Psoas muscle (tissue), 8 donors: Measurements from ENCODE around the gene DLST. TPM values are rescaled to one million over a fixed set of nuclear protein-coding genes. Genes with fewer than 3 reads are reported as not detected.

Source experiments
- ATAC-seq, 4 donors: fragments of 200-7000 bp; cut with Tn5 transposase; one replicate each; pipeline ENCODE4 v1.9.1; 2020; ENCODE audit warnings: moderate library complexity in 3 of 4, mild to moderate bottlenecking in 2 of 4
- DNase-seq, 2 donors: peaks; one replicate each; pipeline ENCODE4 v3.0.0-alpha.2; 2020
- H3K27ac ChIP-seq: fragments of 200-600 bp; one replicate; pipeline ENCODE4 v1.8.0; 2022
- H3K27me3 ChIP-seq, 3 donors: fragments of 200-600 bp in 1 of 3; one replicate each; pipeline versions ENCODE4 v1.6.1 to v1.8.0; 2013 to 2022; ENCODE audit warnings: low read length in 2 of 3, mild to moderate bottlenecking in 2 of 3, moderate library complexity in 1 of 3; ENCODE audit not compliant: insufficient read depth in 3 of 3
- H3K36me3 ChIP-seq, 2 donors: fragments of 200-600 bp in 1 of 2; one replicate each; pipeline versions ENCODE4 v1.6.1 to v1.8.0; 2013 to 2022; ENCODE audit warnings: low read depth in 1 of 2, mild to moderate bottlenecking in 1 of 2, moderate library complexity in 1 of 2; ENCODE audit not compliant: insufficient read depth in 1 of 2
- H3K4me1 ChIP-seq: fragments of 200-600 bp; one replicate; pipeline ENCODE4 v1.8.0; 2022
- H3K4me3 ChIP-seq: fragments of 200-600 bp; one replicate; pipeline ENCODE4 v1.8.0; 2022; ENCODE audit warnings: mild to moderate bottlenecking
- H3K9me3 ChIP-seq: fragments of 200-600 bp; one replicate; pipeline ENCODE4 v1.8.0; 2022
- CTCF ChIP-seq: fragments of 200-600 bp; IDR thresholded peaks from one replicate; pipeline ENCODE4 v1.8.0; 2022; ENCODE audit warnings: antibody characterized with exemption
- WGBS, 3 donors: extraction: QIAGEN DNeasy Blood & Tissue Kit; methylation state at CpG; one replicate each; pipeline versions ENCODE4 v1.1.6 to v1.1.7; 2013; 5-methylcytosine and 5-hydroxymethylcytosine counted together
- intact Hi-C, 2 donors: fragments of 100-400 bp; cut with DNase I; formaldehyde crosslinking; loops; one replicate each; pipeline versions ENCODE4 v1.11.0 to v1.14.2; 2022
- polyA plus RNA-seq, 3 donors: library from polyadenylated mRNA; stranded (reverse); fragments of 200-250 nt; gene quantifications; one replicate each; pipeline ENCODE4 v1.2.3, GENCODE V29; 2013
- total RNA-seq, 4 donors: library from RNA; stranded (reverse); fragmentation: NEBNext Ultra II Directional in 2 of 4; extraction: Animal tissue kit (Norgen Biotek cat#: 25700) in 2 of 4; gene quantifications; one replicate each; pipeline versions ENCODE4 v1.2.1 to v1.2.4, GENCODE V29; 2021 to 2023
- donor health status: healthy with polysubstance abuse.
- donor health status: DM: no; HTN: no; CAD: no; lungs with moderate emphysema.
- donor health status: Bipolar disorder and iron deficiency.
- donor health status: healthy.
- donor health status: DM: yes; HTN: yes; CAD: no.
- donor health status: DM: no; HTN: no; CAD: no.
- donor health status: DM: no; HTN: no; CAD: no.
- donor health status: DM: yes; HTN: yes; CAD: no.

DLST gene
- total and polyA plus RNA-seq, 7 donors: 97.7 to 221 (median 139) TPM

GRCh38 chr14:74952697-74953484 is 71.2 kb downstream of the DLST start:
- DNase-seq (no peak), ATAC-seq (no peak)
- Histone ChIP-seq H3K9me3 (no peaks in the 10 kb centered on the region), H3K4me3 (peak overlapping the region; percentile 66), H3K27ac (no peak overlapping the region), H3K4me1 (no peaks in the 10 kb centered on the region), H3K36me3 (no peaks in the 10 kb centered on the region), H3K27me3 (no peaks in the 10 kb centered on the region)
- intact Hi-C loops: no loop called here
- 77 to 81% (median 81%) methylated on average over 18 of the region's 18 CpGs for WGBS, 3 donors
- TF ChIP-seq CTCF: no peak

Other genes starting within 250 kb of the DLST start
- 10 to 100 TPM; 15.0 to 24.6 (median 18.7) TPM for gene AREL1, start 168.8 kb upstream of the DLST start, total RNA-seq
- gene AREL1, start 168.8 kb upstream of the DLST start, polyA plus RNA-seq: 10 to 100 TPM in 2 of 3 donors, 1 to 10 TPM in 1; 8.5 to 21.5 (median 13.1) TPM
- 10 to 100 TPM; 22.9 to 33.5 (median 29.1) TPM for gene FCF1, start 168.8 kb upstream of the DLST start, total RNA-seq
- gene FCF1, start 168.8 kb upstream of the DLST start, polyA plus RNA-seq: 10 to 100 TPM; 11.0 to 57.4 (median 33.3) TPM
- gene YLPM1, start 118.6 kb upstream of the DLST start, total RNA-seq: 10 to 100 TPM; 30.1 to 40.6 (median 35.7) TPM
- gene YLPM1, start 118.6 kb upstream of the DLST start, polyA plus RNA-seq: 10 to 100 TPM in 2 of 3 donors, 1 to 10 TPM in 1; 9.6 to 19.3 (median 11.8) TPM
- not detected for gene PROX2, start 5.8 kb upstream of the DLST start, total RNA-seq
- gene PROX2, start 5.8 kb upstream of the DLST start, polyA plus RNA-seq: not detected
- gene RPS6KL1, start 41.3 kb downstream of the DLST start, total RNA-seq: 10 to 100 TPM; 23.0 to 34.1 (median 28.1) TPM
- gene RPS6KL1, start 41.3 kb downstream of the DLST start, polyA plus RNA-seq: 10 to 100 TPM in 2 of 3 donors, 1 to 10 TPM in 1; 9.4 to 25.6 (median 11.1) TPM
- gene PGF, start 73.7 kb downstream of the DLST start, total RNA-seq: 1 to 10 TPM; 4.1 to 9.8 (median 8.1) TPM
- 1 to 10 TPM; 2.5 to 9.2 (median 2.6) TPM for gene PGF, start 73.7 kb downstream of the DLST start, polyA plus RNA-seq
- 10 to 100 TPM; 44.5 to 68.9 (median 54.6) TPM for gene EIF2B2, start 121.0 kb downstream of the DLST start, total RNA-seq
- 10 to 100 TPM; 64.4 to 91.9 (median 74.8) TPM for gene EIF2B2, start 121.0 kb downstream of the DLST start, polyA plus RNA-seq
- gene MLH3, start 169.6 kb downstream of the DLST start, total RNA-seq: 10 to 100 TPM; 12.5 to 24.1 (median 17.2) TPM
- 10 to 100 TPM in 1 of 3 donors, 1 to 10 TPM in 2; 7.9 to 15.7 (median 10.0) TPM for gene MLH3, start 169.6 kb downstream of the DLST start, polyA plus RNA-seq
- gene ACYP1, start 182.1 kb downstream of the DLST start, total RNA-seq: 10 to 100 TPM in 2 of 4 donors, 1 to 10 TPM in 2; 7.1 to 22.0 (median 10.6) TPM
- 10 to 100 TPM; 11.7 to 25.9 (median 17.1) TPM for gene ACYP1, start 182.1 kb downstream of the DLST start, polyA plus RNA-seq
- 1 to 10 TPM; 2.5 to 6.4 (median 3.6) TPM for gene ZC2HC1C, start 187.7 kb downstream of the DLST start, total RNA-seq
- gene ZC2HC1C, start 187.7 kb downstream of the DLST start, polyA plus RNA-seq: 10 to 100 TPM in 1 of 3 donors, 1 to 10 TPM in 2; 2.7 to 17.3 (median 8.8) TPM
- 100 to 1,000 TPM in 1 of 4 donors, 10 to 100 TPM in 3; 69.1 to 116 (median 88.5) TPM for gene NEK9, start 245.1 kb downstream of the DLST start, total RNA-seq
- 10 to 100 TPM; 17.9 to 49.0 (median 28.0) TPM for gene NEK9, start 245.1 kb downstream of the DLST start, polyA plus RNA-seq